Pons (tissue), 1 donor: ENCODE results near the gene NPAS3.

Experiments
- DNase-seq: peaks from one replicate; pipeline ENCODE4 v3.0.0-alpha.2; 2016; ENCODE audit warnings: low spot score

The NPAS3 gene

DNA sequence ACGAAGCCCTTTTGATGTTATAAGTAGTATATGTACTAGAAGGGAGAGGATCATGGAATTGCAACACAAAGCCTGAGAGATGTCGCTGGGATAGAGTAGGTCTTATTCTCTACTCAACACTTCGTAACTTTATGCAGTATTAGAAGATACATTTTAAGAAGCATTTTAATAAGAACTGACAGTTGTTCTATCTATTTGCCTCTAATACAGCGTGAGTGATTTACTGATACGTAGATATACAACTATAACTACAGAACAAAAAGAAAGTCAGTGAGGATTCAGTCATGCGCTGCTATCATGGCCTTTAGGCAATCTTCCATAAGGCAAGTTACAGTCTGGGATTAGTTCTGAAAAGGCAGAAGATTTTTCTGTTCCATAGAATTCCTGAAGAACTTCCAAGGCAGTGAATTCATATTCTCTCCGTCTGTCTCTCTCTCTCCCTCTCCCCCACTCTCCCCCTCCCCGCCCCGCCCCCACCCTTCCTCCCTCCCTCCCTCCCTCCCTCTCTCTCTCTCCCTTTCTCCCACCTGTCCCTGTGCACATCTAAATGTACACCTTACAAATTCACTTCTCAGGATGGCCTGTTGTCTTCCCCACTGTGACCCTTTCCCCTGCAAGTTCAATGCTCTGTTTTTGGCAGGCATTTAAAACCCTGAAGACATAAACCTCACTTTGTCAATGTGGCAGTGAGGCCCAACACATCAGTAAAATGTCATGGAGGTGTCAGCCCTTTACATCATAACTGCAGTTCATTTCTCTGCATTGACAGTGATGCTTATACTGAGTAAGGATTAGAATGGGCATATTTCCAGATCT lies 541.6 kb downstream of the NPAS3 start:
- DNase-seq = no peak

DNA sequence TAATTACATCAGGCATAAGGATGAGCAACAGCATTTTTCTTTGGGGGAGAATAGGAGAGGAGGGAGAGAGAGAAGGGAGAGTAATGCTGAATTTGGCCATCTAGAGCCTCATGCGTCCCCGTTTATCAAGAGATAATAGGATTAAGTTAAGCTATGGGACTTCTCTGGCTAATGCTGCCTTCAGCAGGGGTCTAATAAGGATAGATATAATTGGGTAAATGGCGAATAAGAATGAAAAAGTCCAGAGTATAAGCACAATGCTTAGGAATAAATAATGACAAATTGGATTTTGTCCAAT lies 542.2 kb downstream of the NPAS3 start:
- no peak for DNase-seq

GRCh38 chr14:33483110-33483509 lies 544.4 kb downstream of the NPAS3 start:
- no peak for DNase-seq

DNA sequence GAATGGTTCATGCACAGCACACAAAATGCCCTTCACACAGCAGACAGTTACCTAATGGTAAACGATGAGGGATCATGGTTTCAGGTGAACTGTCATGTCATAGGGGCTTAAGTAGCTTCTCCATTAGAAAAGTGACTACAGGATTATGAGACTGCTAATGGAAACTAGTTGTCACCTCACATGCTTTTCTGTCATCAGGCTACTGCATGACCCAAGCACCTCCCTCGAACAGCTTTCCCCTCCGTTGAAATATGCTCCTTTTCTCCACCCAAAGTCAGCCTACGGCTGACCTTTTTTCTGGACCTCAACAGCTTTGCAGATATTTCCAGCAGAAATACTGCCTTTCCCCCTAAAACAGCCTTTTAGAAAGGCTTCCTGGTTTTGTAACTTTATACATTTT lies 544.9 kb downstream of the NPAS3 start:
- no peak for DNase-seq

DNA sequence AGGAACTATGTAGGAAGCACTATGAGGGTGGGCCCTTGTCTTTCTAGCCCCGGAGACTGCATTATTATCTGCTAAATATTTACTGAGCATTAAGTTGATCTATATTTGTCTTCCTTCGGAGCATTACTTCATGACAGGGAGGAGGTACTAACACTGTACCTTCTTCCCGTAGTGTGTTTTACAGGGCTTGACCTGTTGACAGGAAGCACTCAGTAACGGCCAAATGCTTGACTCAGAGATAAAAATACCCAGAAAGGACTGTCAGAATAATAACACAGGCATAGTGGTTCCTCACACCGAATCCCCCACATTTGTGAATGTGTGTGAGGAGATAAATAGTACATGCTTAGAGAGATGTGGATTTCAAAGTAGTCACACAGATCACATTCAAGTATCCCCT lies 545.6 kb downstream of the NPAS3 start:
- no peak for DNase-seq

DNA sequence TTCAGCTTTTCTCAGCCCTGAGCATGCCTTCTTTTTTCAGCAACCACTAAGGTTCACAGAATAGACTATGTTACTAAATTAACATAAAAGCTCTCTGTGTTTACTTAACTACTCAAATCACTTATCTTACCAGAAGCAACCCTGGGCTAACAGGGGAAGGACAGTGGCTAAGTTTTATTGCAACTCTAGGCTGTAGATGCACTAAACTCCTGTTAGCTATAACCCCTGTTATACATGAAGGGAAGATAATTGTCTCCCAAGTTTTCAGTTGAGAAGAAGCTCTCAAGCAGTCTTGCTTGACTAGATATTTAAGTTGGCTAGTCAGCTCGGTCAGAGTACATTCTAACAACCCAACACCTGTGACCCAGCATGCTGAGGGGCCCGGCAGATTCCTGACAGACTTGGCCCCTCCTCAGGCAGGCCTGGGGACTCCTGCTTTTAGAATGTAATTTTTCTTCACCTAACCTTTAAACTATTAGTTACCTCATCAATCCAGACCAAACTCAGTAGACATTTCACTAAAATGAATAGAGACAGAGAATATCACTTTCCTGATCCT lies 547.7 kb downstream of the NPAS3 start:
- DNase-seq = no peak

GRCh38 chr14:33488582-33488981 lies 549.9 kb downstream of the NPAS3 start:
- no peak for DNase-seq

DNA sequence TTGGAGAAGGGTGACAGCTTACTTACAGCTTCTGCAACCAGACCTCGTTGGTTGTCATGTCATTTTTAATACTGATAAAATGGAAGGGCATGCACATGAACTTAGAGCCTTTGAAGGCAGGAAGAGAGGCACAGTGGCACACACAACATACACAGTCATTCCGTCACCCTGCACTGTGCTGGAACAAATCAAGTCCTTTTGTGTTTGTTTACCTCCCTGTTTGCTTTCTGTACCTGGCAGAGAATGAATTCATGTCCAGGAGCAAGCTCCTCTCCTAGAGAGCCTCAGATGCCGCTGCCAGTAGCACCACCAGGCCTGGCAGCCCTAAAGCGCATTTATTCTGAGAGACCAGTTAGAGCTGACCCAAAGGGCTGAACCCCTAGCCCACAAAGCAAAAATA lies 551.9 kb downstream of the NPAS3 start:
- DNase-seq = no peak

GRCh38 chr14:33491112-33491511 lies 552.4 kb downstream of the NPAS3 start:
- DNase-seq = no peak

- no peak for DNase-seq
These were observed 553.8 kb downstream of the NPAS3 start for GRCh38 chr14:33492491-33492890.

DNA sequence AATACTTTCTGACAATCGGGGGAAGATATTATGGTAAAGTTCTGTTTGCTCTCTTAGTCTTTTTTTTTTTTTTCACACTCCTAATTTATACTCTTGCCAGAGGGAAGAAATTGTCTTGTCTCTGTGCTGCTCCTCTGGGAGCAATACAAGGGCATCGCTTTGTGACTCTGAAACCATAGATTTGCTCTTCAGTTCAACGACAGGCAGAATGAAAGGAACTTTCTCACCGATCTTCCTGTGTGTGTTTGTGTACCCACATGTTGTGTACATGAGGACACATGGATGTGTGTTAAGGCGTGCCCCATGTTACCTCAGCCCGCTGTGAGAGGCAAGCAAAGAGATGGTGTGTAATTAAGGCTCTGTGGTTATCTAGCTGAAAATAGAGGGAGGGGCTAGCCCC lies 554.6 kb downstream of the NPAS3 start:
- peak; percentile 44 for DNase-seq

DNA sequence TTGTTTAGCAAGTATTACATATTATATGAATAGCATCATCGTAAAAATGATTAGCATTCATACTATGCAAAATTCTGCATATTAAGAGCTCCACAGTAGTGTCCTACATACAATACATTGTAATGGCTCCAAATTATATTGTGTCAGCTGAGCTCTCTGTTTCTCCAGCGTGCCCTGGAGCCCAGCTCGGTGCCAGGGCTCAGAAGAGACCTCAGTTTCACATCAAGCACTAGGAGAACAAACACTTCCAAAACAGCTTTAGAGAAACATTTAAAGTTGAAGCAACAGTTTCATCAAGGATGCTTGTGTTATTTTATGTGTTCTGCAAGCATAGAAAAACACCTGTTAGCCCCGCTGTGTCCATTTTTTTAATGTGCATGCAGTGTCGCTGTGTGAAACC lies 555.3 kb downstream of the NPAS3 start:
- DNase-seq = peak; percentile 28

DNA sequence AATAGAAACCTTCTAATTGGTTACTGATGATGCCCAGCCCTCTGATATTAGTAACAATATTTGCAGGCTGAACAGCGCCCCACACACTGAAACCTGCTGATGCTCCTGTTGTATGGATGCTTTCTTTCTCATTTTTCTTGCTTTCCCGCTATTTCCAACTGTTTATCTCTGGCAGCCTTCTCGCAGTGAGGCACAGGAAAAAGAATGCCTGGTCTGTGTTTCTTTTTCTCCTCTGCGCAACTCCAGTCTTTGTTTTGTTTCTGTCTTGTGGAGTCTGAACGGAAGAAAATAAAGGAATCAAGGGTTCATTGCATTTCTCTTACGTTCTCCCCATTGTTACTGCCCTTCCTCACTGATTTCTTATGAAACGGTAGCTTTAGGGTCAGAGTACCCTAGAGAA lies 561.0 kb downstream of the NPAS3 start:
- peak; percentile 60 for DNase-seq

DNA sequence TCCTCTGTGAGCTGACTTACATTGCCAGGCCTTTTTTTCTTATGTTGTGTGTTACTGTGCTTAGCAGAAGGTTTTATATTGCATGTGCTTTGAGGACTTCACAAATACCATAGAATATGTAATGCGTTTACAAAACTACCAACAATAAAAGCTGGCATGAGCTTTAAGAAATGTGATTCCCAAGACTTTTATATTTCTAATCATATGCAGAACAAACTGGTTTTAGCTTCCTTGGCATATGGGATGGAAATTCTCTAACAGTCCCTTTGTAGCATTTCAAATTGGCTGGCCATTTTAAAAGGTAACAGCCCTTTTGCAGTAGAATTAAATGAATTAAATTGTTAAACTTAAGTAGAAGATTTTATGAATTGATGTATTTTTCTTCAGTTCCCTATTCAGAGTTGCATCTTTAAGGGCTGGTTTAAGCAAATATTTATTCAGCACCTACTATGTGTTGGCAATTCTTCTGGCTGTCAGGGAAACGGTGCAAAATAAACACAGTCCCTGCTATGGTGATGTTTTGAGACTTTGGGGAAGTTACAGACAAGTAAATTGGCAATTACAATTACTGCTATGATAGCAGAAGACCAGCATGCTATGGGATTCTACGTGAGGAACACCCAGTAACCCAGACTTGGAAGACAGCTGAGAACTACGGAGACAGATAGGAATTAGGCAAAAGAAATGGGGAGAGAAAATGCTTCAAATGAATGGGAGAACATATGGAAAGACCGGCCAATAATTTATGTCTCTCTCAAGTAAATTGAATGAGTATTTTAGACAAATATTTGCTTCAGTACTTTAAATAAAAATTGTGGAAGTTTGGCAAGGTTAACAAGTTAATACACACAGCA lies 565.8 kb downstream of the NPAS3 start:
- DNase-seq = no peak

- no peak for DNase-seq
These were observed 566.7 kb downstream of the NPAS3 start for GRCh38 chr14:33505266-33505962.

GRCh38 chr14:33505963-33506329 lies 567.3 kb downstream of the NPAS3 start:
- DNase-seq = no peak

DNA sequence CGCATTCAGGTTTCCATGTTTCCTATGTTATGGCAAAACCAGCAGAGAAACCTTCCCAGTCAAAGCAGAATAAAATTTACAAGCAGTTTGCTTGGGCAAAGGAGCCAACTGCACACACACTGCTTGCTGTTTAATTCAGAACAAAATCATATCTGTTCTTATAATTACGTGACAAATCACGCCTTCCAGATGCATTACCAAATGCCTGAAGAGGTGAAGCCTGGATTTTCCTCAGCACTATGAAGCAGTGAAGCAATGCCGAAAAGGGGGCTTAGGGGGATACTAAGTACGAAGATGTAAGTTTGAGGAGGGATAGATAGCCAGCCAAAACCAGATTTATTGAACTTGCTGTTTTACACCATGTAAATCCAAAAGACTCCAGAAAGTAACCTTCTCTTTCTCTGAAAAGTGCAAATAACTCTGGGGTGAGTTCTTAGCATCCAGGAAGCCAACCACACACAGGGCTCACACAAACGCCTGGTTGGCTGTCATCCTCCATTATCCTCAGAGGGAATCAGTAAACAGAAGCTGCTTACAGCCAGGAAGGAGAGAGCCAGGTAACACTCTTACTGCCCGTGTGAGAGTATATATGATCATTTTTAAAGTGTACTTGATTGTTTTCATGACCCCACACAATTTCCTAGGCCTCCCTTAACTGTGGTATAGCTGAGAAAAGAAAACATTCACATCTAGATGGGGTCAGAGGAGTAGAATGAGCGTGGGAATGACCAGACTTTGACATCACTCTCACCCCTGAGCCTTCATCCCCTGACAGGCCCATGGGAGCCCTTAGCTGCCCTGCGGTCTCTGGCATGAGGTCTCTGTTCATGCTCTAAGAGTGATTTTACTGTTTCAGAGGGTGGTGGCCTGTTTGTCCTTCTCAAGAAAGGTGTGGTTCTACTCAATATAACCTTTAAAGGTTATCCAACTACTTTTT lies 569.7 kb downstream of the NPAS3 start:
- DNase-seq = no peak

DNA sequence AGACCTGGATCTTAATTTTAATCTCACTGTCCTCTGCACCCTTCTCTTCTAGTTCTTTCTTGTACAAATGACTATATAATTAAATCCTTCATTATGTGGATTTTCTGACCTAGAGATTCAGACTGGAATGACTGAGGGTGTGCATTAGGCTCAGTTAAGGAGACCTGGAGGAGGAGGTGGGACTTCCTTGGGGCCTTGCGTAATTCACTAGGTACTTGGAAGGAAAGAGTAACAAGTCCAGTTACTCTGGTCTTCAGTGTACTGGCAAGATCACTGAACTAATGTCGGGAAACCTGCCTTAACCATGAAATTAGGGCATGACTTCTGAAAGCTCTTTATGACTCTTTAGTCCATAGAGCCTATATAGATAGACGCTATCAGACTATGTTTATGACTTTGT lies 570.8 kb downstream of the NPAS3 start:
- DNase-seq = no peak

DNA sequence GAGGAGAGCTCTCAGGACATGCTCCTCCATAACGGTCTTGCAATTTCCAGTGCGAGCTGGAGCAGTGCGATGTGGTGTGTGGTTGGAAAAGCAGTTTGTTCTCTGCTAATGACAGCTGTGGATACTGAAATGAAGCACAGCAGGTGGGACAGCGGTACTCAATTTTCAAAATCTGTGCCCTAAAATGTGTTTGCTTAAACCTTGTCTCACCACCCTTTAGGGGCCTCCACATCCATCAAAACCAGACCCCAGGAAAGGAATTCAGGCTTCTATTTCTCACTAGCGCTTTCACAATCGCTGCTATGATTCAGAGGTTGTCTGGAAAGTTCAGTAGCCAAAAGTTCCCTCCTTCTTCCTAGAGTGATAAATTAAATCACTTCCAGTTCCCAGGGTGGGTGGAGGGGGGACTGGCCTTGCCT lies 571.4 kb downstream of the NPAS3 start:
- DNase-seq = no peak

GRCh38 chr14:33510991-33511390 lies 572.3 kb downstream of the NPAS3 start:
- no peak for DNase-seq

- peak; percentile 25 for DNase-seq
These were observed 573.4 kb downstream of the NPAS3 start for GRCh38 chr14:33511851-33512640.
